GM12891 (cell line): Measurements from ENCODE around the gene FCRL1.

Experiments used
- POLR2A ChIP-seq: IDR thresholded peaks from 2 replicates; pipeline ENCODE4 v1.6.1; 2011; ENCODE audit warnings: low read depth, low read length, control low read depth
- TAF1 ChIP-seq: IDR thresholded peaks from 2 replicates; pipeline ENCODE4 v1.6.1; 2011; ENCODE audit warnings: low read depth, low read length, control low read depth

- no peak for TF ChIP-seq TAF1
- TF ChIP-seq POLR2A = no peak
Observed at GRCh38 chr1:157770442-157771043, 49.4 kb downstream of the FCRL1 start.
